ENCODE results near the gene SH2D3A.

Gene SH2D3A

GRCh38 chr19:6730153-6730804 lies 37.0 kb downstream of the SH2D3A start:
- TF ChIP-seq CREB1 (IDR thresholded peaks at IDR 0.05; ENCODE audit: low read depth) (no peak), MAX (IDR thresholded peaks at IDR 0.05) (no peak), YY1 (IDR thresholded peaks at IDR 0.05; ENCODE audit: low read depth) (no peak), REST (IDR thresholded peaks at IDR 0.05; ENCODE audit: low read depth) (no peak), USF1 (IDR thresholded peaks at IDR 0.05) (no peak), NFIC (IDR thresholded peaks at IDR 0.05) (no peak), RAD21 (IDR thresholded peaks at IDR 0.05; ENCODE audit: low read depth) (no peak), CEBPB (IDR thresholded peaks at IDR 0.05) (no peak), TAF1 (IDR thresholded peaks at IDR 0.05; ENCODE audit: low read depth) (no peak), TCF12 (IDR thresholded peaks at IDR 0.05; ENCODE audit: low read depth) (no peak), ZBTB7A (IDR thresholded peaks at IDR 0.05; ENCODE audit: low read depth) (no peak), EP300 (IDR thresholded peaks at IDR 0.05; ENCODE audit: borderline replicate concordance) (no peak), TEAD4 (IDR thresholded peaks at IDR 0.05) (no peak), EGR1 (IDR thresholded peaks at IDR 0.05) (no peak), FOXM1 (IDR thresholded peaks at IDR 0.05; ENCODE audit: borderline replicate concordance, low read depth) (no peak)

GRCh38 chr19:6729573-6730152 lies 37.6 kb downstream of the SH2D3A start:
- TF ChIP-seq USF1 (IDR thresholded peaks at IDR 0.05) (no peak), ZBTB7A (IDR thresholded peaks at IDR 0.05; ENCODE audit: low read depth) (no peak), EGR1 (IDR thresholded peaks at IDR 0.05) (no peak), MAX (IDR thresholded peaks at IDR 0.05) (no peak), TAF1 (IDR thresholded peaks at IDR 0.05; ENCODE audit: low read depth) (no peak), CREB1 (IDR thresholded peaks at IDR 0.05; ENCODE audit: low read depth) (no peak)

GRCh38 chr19:6728346-6728745 lies 38.9 kb downstream of the SH2D3A start:
- no peak for TF ChIP-seq MAX (IDR thresholded peaks at IDR 0.05)

- TF ChIP-seq TEAD4 (IDR thresholded peaks at IDR 0.05) (no peak), EGR1 (IDR thresholded peaks at IDR 0.05) (no peak), CREB1 (IDR thresholded peaks at IDR 0.05; ENCODE audit: low read depth) (no peak), YY1 (IDR thresholded peaks at IDR 0.05; ENCODE audit: low read depth) (no peak), CEBPB (IDR thresholded peaks at IDR 0.05) (no peak), MAX (IDR thresholded peaks at IDR 0.05) (no peak), TCF12 (IDR thresholded peaks at IDR 0.05; ENCODE audit: low read depth) (no peak), ZBTB7A (IDR thresholded peaks at IDR 0.05; ENCODE audit: low read depth) (no peak)
Observed at GRCh38 chr19:6725513-6726231, 41.6 kb downstream of the SH2D3A start.

GRCh38 chr19:6724631-6725492 lies 42.4 kb downstream of the SH2D3A start:
- TF ChIP-seq TEAD4 (IDR thresholded peaks at IDR 0.05), result no peak
- TF ChIP-seq NFIC (IDR thresholded peaks at IDR 0.05), result no peak
- no peak for TF ChIP-seq YY1 (IDR thresholded peaks at IDR 0.05; ENCODE audit: low read depth)
- TF ChIP-seq CREB1 (IDR thresholded peaks at IDR 0.05; ENCODE audit: low read depth), result no peak
- TF ChIP-seq RAD21 (IDR thresholded peaks at IDR 0.05; ENCODE audit: low read depth), result no peak
- no peak for TF ChIP-seq CEBPB (IDR thresholded peaks at IDR 0.05)
- no peak for TF ChIP-seq MAX (IDR thresholded peaks at IDR 0.05)
- TF ChIP-seq EGR1 (IDR thresholded peaks at IDR 0.05), result no peak
- no peak for TF ChIP-seq USF1 (IDR thresholded peaks at IDR 0.05)
- TF ChIP-seq TCF12 (IDR thresholded peaks at IDR 0.05; ENCODE audit: low read depth), result no peak
- TF ChIP-seq REST (IDR thresholded peaks at IDR 0.05; ENCODE audit: low read depth), result no peak
- TF ChIP-seq FOXM1 (IDR thresholded peaks at IDR 0.05; ENCODE audit: borderline replicate concordance, low read depth), result no peak
- no peak for TF ChIP-seq EP300 (IDR thresholded peaks at IDR 0.05; ENCODE audit: borderline replicate concordance)
- no peak for TF ChIP-seq TAF1 (IDR thresholded peaks at IDR 0.05; ENCODE audit: low read depth)
- TF ChIP-seq ZBTB7A (IDR thresholded peaks at IDR 0.05; ENCODE audit: low read depth), result no peak

All from Ishikawa (cell line).